GM18873 (cell line): Measurements from ENCODE around the gene PRKCE.

Source experiments
- ATAC-seq: cut with Tn5 transposase; IDR thresholded peaks from one replicate; pipeline ENCODE4 v1.9.1; 2021; ENCODE audit warnings: mild to moderate bottlenecking, moderate library complexity, moderate number of reproducible peaks; ENCODE audit not compliant: unreplicated experiment, low FRiP score

Gene PRKCE

GRCh38 chr2:45651415-45652089, at the start of gene PRKCE:
PRKCE (plus strand) TSS chr2:45651675.
- peak; percentile 7 for ATAC-seq

- no peak for ATAC-seq
Measured at GRCh38 chr2:45602624-45603023, 48.9 kb upstream of the PRKCE start.

- ATAC-seq, result no peak
Measured at GRCh38 chr2:45605116-45605515, 46.4 kb upstream of the PRKCE start.

- ATAC-seq, result no peak
Measured at GRCh38 chr2:45606796-45607195, 44.7 kb upstream of the PRKCE start.

- ATAC-seq, result no peak
Measured at GRCh38 chr2:45607701-45608100, 43.8 kb upstream of the PRKCE start.

- peak; percentile 20 for ATAC-seq
Measured at GRCh38 chr2:45610281-45611019, 41.0 kb upstream of the PRKCE start.

GRCh38 chr2:45611020-45611859, 40.2 kb upstream of the PRKCE start, which contains the start of gene SRBD1:
SRBD1 (minus strand) TSS chr2:45611267; CDS start chr2:45605441, 5,826 bp downstream.
- ATAC-seq, result peak; percentile 74

- ATAC-seq, result no peak
Measured at GRCh38 chr2:45612285-45612684, 39.2 kb upstream of the PRKCE start.

- ATAC-seq, result no peak
Measured at GRCh38 chr2:45612731-45613130, 38.7 kb upstream of the PRKCE start.

GRCh38 chr2:45614330-45614729, 37.1 kb upstream of the PRKCE start:
- ATAC-seq, result no peak

- no peak for ATAC-seq
Measured at GRCh38 chr2:45614871-45615415, 36.5 kb upstream of the PRKCE start.

GRCh38 chr2:45616658-45617411, 34.6 kb upstream of the PRKCE start:
- no peak for ATAC-seq

- no peak for ATAC-seq
Measured at GRCh38 chr2:45617496-45617895, 34.0 kb upstream of the PRKCE start.

- no peak for ATAC-seq
Measured at GRCh38 chr2:45622336-45623075, 29.0 kb upstream of the PRKCE start.

- ATAC-seq, result no peak
Measured at GRCh38 chr2:45623098-45623497, 28.4 kb upstream of the PRKCE start.

- no peak for ATAC-seq
Measured at GRCh38 chr2:45625824-45626223, 25.7 kb upstream of the PRKCE start.

- no peak for ATAC-seq
Measured at GRCh38 chr2:45626387-45627221, 24.9 kb upstream of the PRKCE start.

- ATAC-seq, result no peak
Measured at GRCh38 chr2:45627911-45628310, 23.6 kb upstream of the PRKCE start.

GRCh38 chr2:45629971-45630370, 21.5 kb upstream of the PRKCE start:
- no peak for ATAC-seq
